GM19467 (cell line): ENCODE results near the gene ADD3.
A peak's percentile ranks its signal among the peaks of the same experiment; 100 is the strongest.
"Not testable (repeated sequence)": the region's sequence is repeated elsewhere in the genome, so short reads cannot be mapped to it uniquely, and the experiment has no call there.

Experiments
- ATAC-seq: cut with Tn5 transposase; IDR thresholded peaks from one replicate; pipeline ENCODE4 v1.9.1; 2021; ENCODE audit warnings: mild to moderate bottlenecking, moderate library complexity; ENCODE audit not compliant: unreplicated experiment

Gene ADD3

DNA sequence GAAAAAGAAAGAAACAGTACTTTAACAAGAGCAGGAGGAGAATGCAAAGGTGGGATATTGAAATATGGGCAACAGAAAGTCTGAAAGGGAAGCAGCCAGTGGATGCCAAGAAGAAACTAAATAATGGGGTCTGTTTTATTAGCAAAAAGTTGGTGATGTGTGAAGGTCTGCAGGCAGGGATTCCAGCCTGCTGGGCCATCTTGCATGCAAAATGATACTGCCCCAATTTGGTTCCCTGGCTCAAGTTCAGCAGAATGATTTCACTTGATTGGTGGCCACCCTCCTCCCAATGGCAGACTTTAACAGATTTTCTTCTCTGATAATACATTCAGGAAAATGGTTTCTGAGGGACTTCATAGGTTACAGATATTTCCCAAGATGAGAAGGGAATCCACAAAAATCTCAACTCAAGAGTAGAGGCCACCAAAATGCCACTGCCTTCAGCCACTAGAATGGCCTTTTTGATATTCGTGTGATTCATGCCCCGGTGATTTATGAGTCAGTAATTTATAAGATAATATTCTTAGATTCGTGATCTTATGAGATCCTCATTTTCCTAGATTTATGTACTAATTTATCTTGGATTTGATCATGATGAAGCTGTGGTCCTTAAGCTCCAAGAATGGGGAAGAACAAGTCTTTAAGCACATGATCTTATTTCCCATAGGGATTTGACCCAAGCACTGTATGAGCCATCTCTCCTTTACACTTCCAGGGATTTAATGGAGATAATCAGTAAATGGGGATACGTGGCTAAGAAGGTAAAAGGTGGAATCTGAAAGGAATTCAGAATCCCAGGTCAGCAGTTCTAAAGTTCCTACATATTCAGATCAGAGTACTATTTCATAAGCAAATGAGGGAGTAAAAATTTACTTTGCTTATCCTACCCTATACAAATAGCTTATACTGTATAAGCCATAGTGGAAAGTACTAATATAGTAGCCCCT lies 32.3 kb upstream of the ADD3 start:
- ATAC-seq = no peak

- ATAC-seq = no peak
Observed at GRCh38 chr10:109976681-109977080, 31.1 kb upstream of the ADD3 start.

DNA sequence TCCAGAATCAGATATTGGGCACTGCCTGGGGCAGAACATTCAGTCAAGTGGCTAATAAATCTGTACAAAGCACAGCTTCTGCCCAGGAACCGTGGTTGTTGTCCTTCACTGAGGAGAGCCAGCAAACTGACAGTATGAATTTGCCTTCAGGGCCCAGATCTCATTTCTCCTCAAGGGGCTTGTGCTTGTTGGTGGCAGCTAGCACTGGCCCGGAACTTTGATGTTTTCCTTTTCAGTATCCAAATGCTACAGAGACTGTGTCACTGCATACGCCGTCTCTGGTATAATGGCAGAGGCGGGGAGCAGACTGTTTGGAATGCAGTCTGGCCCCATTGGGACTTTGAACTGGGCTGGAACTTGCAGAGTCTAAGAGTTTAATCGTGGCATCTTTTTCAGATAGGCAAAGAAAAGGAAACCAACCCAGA lies 30.4 kb upstream of the ADD3 start:
- ATAC-seq = no peak

DNA sequence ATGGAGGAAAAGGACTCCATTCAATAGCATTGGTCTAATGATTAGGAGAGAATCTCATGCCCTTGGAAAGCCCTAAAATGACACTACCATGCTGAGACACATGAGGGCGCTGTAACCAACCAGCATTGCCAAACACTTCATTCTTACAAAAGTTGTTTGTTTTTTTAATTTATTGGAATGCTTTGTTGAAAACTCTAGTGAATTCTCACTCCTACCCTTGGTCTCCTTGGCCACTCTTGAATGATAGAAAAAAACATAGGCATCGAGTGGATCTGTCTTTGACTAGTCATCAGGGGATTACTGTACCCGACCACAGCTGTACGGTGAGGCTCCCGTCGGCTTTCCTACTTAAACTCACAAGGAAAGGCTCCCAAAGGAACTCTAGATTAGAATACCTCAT lies 29.3 kb upstream of the ADD3 start:
- no peak for ATAC-seq

- ATAC-seq = no peak
Observed at GRCh38 chr10:109979215-109979614, 28.6 kb upstream of the ADD3 start.

DNA sequence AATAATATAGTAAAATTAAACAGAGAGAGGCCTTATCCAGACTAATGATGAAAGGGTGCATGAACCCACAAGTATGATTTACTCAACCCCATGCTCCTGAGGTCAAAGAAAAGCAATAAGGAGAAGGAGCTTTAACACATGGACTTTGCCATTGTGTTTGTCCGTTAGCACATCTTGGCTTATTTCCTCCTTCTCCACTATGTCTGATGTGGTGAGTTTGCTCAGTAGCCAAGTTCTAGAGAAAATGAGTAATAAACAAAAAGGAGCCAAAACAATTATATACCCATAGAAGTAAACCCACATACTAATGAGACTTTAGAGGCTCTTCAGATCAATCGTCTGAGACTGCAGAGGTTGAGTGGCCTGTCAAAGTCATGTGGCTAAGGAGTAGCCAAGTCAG lies 26.1 kb upstream of the ADD3 start:
- no peak for ATAC-seq

DNA sequence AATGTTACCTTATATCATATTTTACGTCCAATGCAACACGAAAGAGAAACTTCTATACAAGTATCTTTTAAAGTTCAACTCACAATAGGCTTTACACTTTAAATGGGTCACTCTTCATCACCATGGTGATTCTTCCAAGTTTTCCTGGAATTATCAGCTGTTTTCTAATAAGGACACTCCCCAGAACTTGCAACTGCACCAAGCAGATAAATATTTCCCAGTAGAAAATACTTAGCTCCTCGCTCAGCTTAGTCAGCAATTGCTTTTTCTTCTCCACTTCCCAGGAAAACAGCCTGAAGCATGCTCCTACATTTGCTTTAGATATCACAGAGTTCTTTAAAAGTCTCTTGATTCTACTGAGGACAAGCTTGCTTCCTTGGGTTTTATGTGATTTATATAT lies 25.7 kb upstream of the ADD3 start:
- ATAC-seq = no peak

- ATAC-seq = no peak
Observed at GRCh38 chr10:109982812-109983211, 25.0 kb upstream of the ADD3 start.

DNA sequence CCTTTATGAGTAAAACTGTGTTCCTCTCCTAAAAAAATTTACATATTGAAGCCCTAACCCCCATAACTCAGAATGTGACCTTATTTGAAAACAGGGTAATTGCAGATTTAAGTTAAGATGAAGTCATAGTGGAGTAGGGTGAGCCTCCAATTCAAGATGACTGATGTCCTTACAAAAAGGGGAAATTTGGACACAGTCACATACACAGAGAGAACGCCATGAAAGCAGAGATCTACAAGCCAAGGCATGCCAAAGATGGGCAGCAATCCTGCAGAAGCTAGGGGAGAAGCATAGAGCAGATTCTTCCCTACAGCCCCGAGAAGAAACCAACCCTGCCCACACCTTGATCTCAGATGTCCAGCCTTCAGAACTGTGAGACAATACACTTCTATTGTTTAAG lies 23.8 kb upstream of the ADD3 start:
- no peak for ATAC-seq

DNA sequence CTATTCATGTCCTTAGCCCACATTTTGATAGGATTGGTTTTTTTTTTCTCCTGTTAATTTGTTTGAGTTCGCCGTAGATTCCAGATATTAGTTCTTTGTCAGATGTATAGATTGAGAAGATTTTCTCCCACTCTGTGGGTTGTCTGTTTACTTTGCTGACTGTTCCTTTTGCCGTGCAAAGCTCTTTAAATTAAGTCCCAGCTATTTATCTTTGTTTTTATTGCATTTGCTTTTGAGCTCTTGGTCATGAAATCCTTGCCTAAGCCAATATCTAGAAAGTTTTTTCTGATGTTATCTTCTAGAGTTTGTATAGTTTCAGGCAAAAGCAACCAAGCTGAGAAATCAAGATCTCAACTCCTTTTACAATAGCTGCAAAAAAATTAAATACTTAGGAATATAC lies 22.0 kb upstream of the ADD3 start:
- not testable (repeated sequence) for ATAC-seq

DNA sequence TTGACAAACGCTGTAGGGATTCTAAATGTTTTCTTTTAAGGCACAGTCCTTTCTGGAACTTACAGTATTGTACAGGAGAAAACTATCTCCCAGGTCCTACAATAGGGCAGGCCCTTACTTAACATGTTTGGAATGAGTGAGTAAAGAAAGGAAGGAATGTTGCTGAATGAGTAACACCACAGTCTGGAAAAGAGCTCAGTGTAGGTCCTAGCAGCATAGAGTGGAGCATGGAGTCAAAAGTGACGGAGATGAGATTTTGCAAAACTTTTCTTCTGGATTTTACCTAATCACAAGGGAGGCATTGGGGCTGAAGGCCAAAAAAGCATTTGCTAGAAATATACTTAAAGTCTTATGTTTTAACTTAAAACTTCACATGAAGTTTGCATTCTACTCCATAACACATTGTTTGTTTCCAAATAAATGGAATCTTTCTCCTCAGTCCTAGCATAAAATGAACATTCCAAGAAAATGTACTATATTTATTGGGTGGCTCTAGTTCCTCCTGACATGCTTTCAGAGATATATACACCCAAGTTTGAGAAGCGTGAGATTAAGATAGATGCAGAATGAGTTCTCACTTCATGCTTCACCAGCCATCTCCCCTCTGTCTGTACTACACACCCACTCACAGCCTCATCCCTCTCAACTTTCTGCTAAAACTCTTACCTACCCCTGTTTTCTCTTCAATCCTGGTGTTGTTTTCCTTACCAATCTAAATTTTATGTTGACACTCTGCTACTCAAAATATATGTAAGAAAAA lies 20.2 kb upstream of the ADD3 start:
- no peak for ATAC-seq

DNA sequence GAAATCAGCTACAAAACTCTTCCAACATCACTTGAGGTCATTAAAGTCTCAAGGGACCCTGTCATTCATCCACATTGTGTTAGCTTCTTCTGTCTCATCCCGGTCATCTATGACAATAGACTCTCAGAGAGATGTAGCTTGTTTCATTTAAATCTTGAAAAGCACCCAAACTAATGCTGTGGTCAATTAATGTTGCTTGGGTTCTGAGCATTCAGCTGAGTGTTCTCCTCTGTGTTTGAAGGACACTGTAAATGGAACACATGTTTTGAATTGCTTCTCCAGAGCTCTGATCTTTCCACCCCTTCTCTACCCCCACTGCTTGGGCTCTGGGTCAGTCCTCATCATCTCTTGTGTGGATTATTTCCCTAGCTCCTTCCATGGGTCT lies 19.6 kb upstream of the ADD3 start:
- no peak for ATAC-seq

GRCh38 chr10:109991266-109991855 lies 16.4 kb upstream of the ADD3 start:
- ATAC-seq = no peak

- no peak for ATAC-seq
Observed at GRCh38 chr10:109992485-109992884, 15.3 kb upstream of the ADD3 start.

GRCh38 chr10:109993551-109994330 lies 14.0 kb upstream of the ADD3 start:
- no peak for ATAC-seq

GRCh38 chr10:109994711-109995577 lies 12.8 kb upstream of the ADD3 start:
- ATAC-seq = no peak

GRCh38 chr10:109995595-109995994 lies 12.2 kb upstream of the ADD3 start:
- no peak for ATAC-seq

- ATAC-seq = peak; percentile 63
Observed at GRCh38 chr10:109996225-109996624, 11.6 kb upstream of the ADD3 start.

DNA sequence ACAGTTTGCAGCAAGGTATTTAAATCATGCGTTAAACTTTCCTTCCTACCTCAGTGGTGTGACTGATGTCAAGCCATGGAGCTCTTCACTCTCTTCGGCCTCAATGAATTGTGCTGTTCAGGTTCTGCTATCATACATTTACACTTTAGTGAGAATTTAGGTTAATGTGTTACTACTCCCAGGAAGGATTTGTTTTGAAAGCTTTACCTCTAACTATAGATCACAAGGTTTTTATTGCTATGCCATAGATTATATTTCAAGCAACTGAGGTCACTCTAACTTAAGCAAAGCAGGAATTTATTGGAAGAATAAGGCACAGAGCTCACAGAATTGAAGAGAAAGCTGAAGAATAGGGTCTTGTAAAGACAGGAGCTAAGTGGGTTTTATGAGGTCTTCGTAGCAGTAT lies 11.0 kb upstream of the ADD3 start:
- peak; percentile 34 for ATAC-seq

DNA sequence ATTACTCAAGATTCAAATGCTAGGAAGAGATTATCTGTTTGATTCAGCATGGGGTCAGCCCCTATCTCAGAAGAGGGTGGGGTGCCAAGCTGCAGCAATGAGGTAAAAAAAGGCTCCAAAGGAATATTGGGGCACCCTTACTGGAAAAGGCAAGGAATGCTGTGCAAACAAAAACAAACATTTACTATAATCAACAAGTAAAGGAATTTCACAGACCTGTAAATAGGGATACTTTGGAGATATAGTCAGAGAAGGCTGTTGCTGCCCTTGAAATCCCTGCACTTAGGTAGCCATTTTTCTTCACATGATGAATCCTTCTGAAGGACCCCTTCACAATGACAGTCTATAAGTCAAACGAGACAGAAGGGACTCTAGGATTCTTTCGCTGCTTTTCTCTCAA lies 10.6 kb upstream of the ADD3 start:
- no peak for ATAC-seq
